NCI-H2227 (cell line): ENCODE measurements around the gene RHOU.

Source experiments
- DNase-seq: peaks from one replicate; lab custom pipeline; 2025; ENCODE audit not compliant: unreplicated experiment; lab: John Stamatoyannopoulos, UW

The RHOU gene

GRCh38 chr1:228736844-228737445 lies 1.7 kb downstream of the RHOU start:
- no peak for DNase-seq

- DNase-seq = no peak
Measured at GRCh38 chr1:228737601-228738041, 2.3 kb downstream of the RHOU start.

DNA sequence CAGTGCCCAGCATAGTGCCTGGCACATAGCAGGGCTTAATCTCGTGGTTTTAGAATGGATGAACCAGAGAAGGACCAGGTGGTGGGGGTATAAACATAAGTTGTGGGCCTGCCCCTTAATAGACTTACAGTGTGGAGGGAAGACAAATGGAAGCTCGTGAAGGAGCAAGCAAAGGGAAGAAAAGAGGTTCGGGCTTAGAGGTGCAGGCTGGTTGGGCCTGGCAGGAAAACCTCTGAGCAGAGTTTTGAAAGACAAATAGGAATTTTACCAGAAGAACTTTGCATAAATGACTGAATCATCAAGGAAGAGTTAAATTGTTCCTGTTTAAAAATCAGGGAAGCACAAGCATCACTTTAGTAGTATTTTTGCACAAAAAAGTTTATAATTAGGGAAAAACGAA lies 4.5 kb downstream of the RHOU start:
- DNase-seq = no peak

DNA sequence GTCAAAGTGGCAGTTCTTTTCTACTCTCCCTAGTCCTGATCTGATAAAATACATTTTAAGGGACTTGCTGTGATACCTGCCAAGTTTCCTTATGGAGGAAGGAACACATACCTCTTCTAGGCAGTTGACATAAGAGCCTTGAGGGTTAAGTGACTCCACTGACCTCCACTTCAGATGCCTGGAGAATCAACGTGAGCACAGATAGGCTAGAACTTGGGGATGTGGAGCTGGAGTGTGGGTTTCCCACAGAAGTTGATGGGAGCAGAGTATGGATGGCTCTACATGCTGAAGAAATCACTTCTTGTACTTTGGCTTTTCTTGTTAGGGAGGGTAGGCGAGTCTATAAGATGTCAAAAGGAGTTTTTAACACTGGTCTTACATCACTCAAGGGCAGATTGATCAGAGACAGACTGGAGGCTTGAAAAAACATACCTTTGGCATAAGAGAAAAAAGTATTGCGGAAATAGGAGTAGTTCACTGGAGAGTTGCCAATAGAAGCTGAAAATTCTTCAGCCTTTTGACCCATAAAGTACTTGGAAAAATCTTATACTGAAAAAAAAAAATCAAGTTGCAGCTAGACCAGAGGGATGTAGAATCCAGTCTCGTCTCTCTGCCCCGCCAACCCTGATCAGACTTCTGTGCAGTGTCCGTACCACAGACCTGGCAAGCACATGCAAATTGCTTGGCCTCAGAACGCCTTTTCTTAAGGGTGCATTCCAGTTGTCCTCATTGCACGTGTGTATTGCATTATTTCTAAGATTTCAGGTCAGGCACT lies 5.5 kb downstream of the RHOU start:
- no peak for DNase-seq

GRCh38 chr1:228742281-228742860 lies 7.1 kb downstream of the RHOU start:
- no peak for DNase-seq

- no peak for DNase-seq
Measured at GRCh38 chr1:228743405-228743804, 8.1 kb downstream of the RHOU start.

- no peak for DNase-seq
Measured at GRCh38 chr1:228744356-228744755, 9.1 kb downstream of the RHOU start.

GRCh38 chr1:228744918-228745317 lies 9.6 kb downstream of the RHOU start:
- no peak for DNase-seq

- no peak for DNase-seq
Measured at GRCh38 chr1:228745497-228745896, 10.2 kb downstream of the RHOU start.

- no peak for DNase-seq
Measured at GRCh38 chr1:228747301-228747935, 12.1 kb downstream of the RHOU start.

DNA sequence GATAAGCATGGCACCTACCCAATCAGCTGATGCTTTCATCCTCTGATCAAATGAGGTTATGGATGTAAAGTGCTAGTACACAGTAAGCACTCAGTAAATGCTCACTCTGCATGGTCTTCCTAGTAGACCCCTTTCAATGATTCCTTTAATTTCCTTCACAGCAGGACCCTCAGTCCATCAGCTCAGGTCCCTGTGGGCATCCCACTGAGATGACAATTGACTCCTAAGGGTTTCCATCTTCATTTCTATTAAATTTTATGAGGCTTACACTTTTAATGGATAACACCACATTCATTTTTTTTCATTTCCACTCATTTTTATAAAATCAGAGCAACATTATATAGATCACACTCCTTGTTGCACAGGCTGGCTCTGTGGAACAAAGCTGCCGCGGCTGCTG lies 12.8 kb downstream of the RHOU start:
- no peak for DNase-seq

- no peak for DNase-seq
Measured at GRCh38 chr1:228748431-228748830, 13.2 kb downstream of the RHOU start.

- no peak for DNase-seq
Measured at GRCh38 chr1:228749765-228750164, 14.5 kb downstream of the RHOU start.

- DNase-seq = no peak
Measured at GRCh38 chr1:228750915-228751314, 15.6 kb downstream of the RHOU start.

DNA sequence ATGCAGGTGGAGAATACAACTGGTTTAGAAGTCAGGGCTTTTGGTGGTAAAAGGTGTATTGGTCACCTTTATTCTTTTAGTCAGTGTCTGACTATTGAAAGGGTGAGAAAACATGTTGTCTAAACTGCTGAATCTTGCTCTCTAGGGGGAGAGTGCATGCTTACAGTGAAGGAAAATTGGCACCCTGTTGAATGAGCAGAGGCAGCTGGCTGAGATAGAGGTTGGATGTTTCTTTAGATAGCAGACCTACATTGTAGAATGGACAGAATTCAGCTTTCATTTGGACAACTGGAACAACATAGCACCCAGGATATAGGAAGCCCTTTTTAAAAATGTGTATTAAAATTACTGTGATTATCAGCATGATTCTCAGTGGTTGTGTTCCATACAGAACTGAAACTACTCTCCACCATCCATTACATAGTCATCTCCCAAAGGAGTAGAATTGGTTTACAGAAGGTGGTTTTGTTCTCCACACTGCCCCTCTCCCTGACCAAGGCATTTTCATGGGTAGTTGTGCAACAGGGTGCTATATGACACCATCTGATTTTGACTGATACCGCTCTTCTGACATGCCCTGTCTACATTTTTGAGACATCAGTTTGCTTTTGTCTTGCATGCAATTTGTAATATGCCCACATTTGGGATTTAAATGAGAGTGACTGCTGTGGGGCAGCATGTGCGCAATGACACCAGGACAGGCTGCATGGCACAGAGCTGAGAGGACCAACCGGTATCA lies 16.2 kb downstream of the RHOU start:
- DNase-seq = no peak

GRCh38 chr1:228752258-228752657 lies 17.0 kb downstream of the RHOU start:
- no peak for DNase-seq

DNA sequence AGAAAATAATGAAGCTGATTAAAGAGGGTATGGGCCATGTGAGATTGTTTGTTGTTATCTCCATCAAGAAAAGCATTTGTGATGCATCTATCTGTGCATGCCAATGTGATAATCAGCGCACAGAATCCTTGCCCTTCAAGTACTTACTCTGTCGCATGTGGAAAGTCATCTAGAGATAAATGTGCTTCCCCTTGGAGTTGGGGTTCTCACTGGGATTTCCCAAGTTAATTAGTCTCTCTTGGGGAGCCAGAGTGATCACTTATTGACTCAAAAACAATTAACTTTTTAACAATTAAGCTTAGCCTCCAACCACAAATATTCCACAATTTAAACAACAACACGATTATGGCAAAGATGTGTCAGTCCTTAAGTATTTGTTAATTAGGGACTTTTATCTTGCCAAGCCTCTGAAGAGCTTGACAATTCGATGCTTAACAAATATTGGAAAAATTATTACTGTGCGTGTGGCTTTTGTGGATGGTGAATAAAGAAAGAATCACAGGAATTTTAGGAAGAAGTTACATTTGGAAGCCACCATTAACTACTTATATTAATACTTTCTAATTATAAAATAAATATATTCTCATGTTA lies 17.5 kb downstream of the RHOU start:
- DNase-seq = no peak

- DNase-seq = no peak
Measured at GRCh38 chr1:228753287-228753686, 18.0 kb downstream of the RHOU start.

DNA sequence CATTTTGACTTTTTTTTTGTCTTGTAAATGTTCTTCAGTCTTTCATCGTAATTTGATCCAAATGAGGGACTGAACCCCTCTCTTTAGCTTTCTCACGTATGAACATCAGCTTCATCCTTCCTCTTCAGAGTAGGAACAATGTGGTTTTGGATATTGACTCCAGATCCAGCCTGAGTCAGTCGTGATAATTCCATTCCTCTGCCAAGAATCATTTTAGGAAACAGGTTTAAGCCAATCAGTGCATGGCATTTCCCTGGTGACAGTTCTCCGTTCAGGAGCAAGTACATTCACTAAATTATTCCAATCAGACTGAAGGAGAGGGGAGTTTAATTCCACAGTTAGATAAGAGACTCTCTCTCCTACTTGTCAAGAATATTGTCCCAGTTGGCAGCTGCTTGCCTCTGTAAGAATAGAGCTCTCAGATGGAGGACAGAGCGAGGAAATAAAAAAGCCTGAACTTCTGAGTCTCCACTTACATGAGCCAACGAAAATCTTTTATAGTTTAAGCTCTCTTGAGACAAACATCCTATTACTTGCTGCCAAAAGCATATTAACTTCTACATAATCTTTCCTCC lies 18.6 kb downstream of the RHOU start:
- DNase-seq = no peak

- DNase-seq = no peak
Measured at GRCh38 chr1:228754646-228755268, 19.5 kb downstream of the RHOU start.
